ENCODE results near the gene OR6C70.
A peak's percentile ranks its signal among the peaks of the same experiment; 100 is the strongest.
"Not testable (repeated sequence)": the region's sequence is repeated elsewhere in the genome, so short reads cannot be mapped to it uniquely, and the experiment has no call there.

The OR6C70 gene

GRCh38 chr12:55467836-55468235 lies 2.1 kb downstream of the OR6C70 start:
- H3K9me3 ChIP-seq (ENCODE audit: insufficient read depth, low read depth, low read length): no peaks in the 10 kb centered on the region
- no peak overlapping the region for H3K9ac ChIP-seq (ENCODE audit: low read depth, low read length)
- H3K4me3 ChIP-seq (ENCODE audit: low read length): no peak overlapping the region
- H3K36me3 ChIP-seq (ENCODE audit: insufficient read depth, low read depth, low read length): no peaks in the 10 kb centered on the region
- H3K27ac ChIP-seq (ENCODE audit: low read length): no peak overlapping the region
- no peaks in the 10 kb centered on the region for H3K27me3 ChIP-seq (ENCODE audit: insufficient read depth, low read length)
- H3K4me1 ChIP-seq (ENCODE audit: insufficient read depth, low read length): no peaks in the 10 kb centered on the region

DNA sequence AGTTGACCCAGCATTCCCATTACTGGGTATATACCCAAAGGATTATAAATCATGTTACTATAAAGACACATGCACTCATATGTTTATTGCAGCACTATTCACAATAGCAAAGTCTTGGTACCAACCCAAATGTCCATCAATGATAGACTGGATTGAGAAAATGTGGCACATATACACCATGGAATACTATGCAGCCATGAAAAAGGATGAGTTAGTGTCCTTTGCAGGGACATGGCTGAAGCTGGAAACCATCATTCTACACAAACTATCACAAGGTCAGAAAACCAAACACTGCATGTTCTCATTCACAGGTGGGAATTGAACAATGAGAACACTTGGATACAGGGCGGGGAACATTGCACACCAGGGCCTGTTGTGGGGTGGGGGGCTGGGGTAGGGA lies 5.0 kb downstream of the OR6C70 start:
- not testable (repeated sequence) for H3K27me3 ChIP-seq (ENCODE audit: insufficient read depth, low read length); H3K36me3 ChIP-seq (ENCODE audit: insufficient read depth, low read depth, low read length); H3K4me1 ChIP-seq (ENCODE audit: insufficient read depth, low read length); H3K9me3 ChIP-seq (ENCODE audit: insufficient read depth, low read depth, low read length); H3K9ac ChIP-seq (ENCODE audit: low read depth, low read length); H3K27ac ChIP-seq (ENCODE audit: low read length); H3K4me3 ChIP-seq (ENCODE audit: low read length)

DNA sequence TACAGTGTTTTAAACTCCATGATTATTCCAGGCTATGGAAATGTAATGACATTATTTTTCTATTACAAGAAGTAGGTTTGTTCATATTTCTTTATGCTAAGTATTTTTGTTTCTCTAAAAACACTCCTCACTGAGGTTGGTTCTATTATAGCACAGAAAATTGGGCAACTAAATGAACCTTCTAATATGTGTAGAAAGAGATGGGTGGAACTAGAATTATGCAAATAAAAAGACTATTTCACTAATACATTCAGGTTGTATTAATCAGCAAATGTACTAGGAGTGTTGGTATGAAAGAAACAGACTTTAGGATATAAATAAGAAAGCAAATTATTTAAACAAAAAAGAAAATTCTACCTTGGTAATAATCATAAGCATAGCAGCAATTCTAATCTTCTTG lies 21.1 kb downstream of the OR6C70 start:
- no peaks in the 10 kb centered on the region for H3K36me3 ChIP-seq (ENCODE audit: insufficient read depth, low read depth, low read length)
- H3K27me3 ChIP-seq (ENCODE audit: insufficient read depth, low read length): no peaks in the 10 kb centered on the region

GRCh38 chr12:55446326-55446725 lies 23.6 kb downstream of the OR6C70 start:
- Histone ChIP-seq H3K4me3 (ENCODE audit: low read length) (no peak overlapping the region), H3K9ac (ENCODE audit: low read depth, low read length) (no peak overlapping the region), H3K27me3 (ENCODE audit: insufficient read depth, low read length) (no peaks in the 10 kb centered on the region), H3K27ac (ENCODE audit: low read length) (no peak overlapping the region), H3K9me3 (ENCODE audit: insufficient read depth, low read depth, low read length) (no peaks in the 10 kb centered on the region; the same call in 1 of the 2 replicates), H3K36me3 (ENCODE audit: insufficient read depth, low read depth, low read length) (no peaks in the 10 kb centered on the region), H3K4me1 (ENCODE audit: insufficient read depth, low read length) (no peaks in the 10 kb centered on the region)

More for the DNA sequence above, 21.1 kb downstream of the OR6C70 start:
- no peaks in the 10 kb centered on the region for H3K4me1 ChIP-seq (ENCODE audit: insufficient read depth, low read length)
- no peak overlapping the region for H3K27ac ChIP-seq (ENCODE audit: low read length)
- H3K9ac ChIP-seq (ENCODE audit: low read depth, low read length): no peak overlapping the region
- H3K9me3 ChIP-seq (ENCODE audit: insufficient read depth, low read depth, low read length): no peaks in the 10 kb centered on the region
- no peak overlapping the region for H3K4me3 ChIP-seq (ENCODE audit: low read length)

DNA sequence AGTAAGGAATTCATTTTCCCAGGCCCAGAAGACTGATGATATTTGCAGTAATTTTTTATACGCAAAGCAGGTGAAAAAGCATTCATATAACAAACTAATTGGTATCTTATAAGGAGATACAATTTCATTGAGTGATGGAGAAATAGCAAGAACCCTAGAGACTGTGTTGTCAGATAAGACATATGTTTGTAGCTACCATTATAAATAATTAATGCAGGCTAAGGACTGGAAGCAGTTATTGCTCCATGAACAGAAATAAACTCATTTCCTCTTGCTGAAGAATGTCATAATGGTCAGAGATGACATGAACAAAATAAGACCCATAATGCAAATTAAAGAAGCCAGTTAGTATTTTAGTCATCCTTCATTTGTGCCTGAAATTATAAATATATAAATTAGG lies 24.6 kb downstream of the OR6C70 start:
- Histone ChIP-seq H3K27ac (ENCODE audit: low read length) (no peak overlapping the region), H3K36me3 (ENCODE audit: insufficient read depth, low read depth, low read length) (no peaks in the 10 kb centered on the region), H3K9me3 (ENCODE audit: insufficient read depth, low read depth, low read length) (peaks cover 3% of the 10 kb centered on the region; the same call in 1 of the 2 replicates), H3K4me3 (ENCODE audit: low read length) (no peak overlapping the region), H3K9ac (ENCODE audit: low read depth, low read length) (no peak overlapping the region), H3K27me3 (ENCODE audit: insufficient read depth, low read length) (no peaks in the 10 kb centered on the region), H3K4me1 (ENCODE audit: insufficient read depth, low read length) (no peaks in the 10 kb centered on the region)

- H3K9ac ChIP-seq (ENCODE audit: low read depth, low read length): no peak within 1 kb of the TSS
- H3K27ac ChIP-seq (ENCODE audit: low read length): no peak within 1 kb of the TSS
- H3K4me3 ChIP-seq (ENCODE audit: low read length): no peak within 1 kb of the TSS
- H3K4me1 ChIP-seq (ENCODE audit: insufficient read depth, low read length): no peaks in the 10 kb centered on the region
- no peaks in the 10 kb centered on the region for H3K27me3 ChIP-seq (ENCODE audit: insufficient read depth, low read length)
- H3K36me3 ChIP-seq (ENCODE audit: insufficient read depth, low read depth, low read length): no peaks in the 10 kb centered on the region
- H3K9me3 ChIP-seq (ENCODE audit: insufficient read depth, low read depth, low read length): peaks cover 7% of the 10 kb centered on the region; the same call in 1 of the 2 replicates
Measured at GRCh38 chr12:55443776-55444175, 26.2 kb downstream of the OR6C70 start, which contains the start of gene OR6C2. Gene OR6C2, plus strand, starts transcription at chr12:55444076. Its CDS starts 8,138 bp downstream, at chr12:55452214.

DNA sequence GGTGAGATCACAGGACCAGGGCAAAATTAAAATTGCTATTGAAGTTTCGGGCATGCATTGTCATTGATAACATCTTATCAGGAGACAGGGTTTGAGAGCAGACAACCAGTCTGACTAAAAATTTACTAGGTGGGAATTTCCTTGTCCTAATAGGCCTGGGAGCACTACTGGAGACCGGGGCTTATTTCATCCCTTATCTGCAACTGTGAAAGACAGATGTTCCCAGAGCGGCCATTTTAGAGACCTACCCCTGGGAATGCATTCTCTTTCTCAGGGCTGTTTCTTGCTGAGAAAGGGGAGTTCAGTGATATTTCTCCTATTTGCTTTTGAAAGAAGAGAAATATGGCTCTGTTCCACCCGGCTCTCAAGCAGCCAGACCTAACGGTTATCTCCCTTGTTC lies 28.7 kb downstream of the OR6C70 start:
- not testable (repeated sequence) for H3K27me3 ChIP-seq (ENCODE audit: insufficient read depth, low read length); H3K9me3 ChIP-seq (ENCODE audit: insufficient read depth, low read depth, low read length); H3K27ac ChIP-seq (ENCODE audit: low read length); H3K36me3 ChIP-seq (ENCODE audit: insufficient read depth, low read depth, low read length); H3K4me1 ChIP-seq (ENCODE audit: insufficient read depth, low read length); H3K4me3 ChIP-seq (ENCODE audit: low read length); H3K9ac ChIP-seq (ENCODE audit: low read depth, low read length)

- Histone ChIP-seq H3K4me3 (ENCODE audit: low read length) (peak overlapping the region; percentile 15; the same call in 1 of the 2 replicates), H3K4me1 (ENCODE audit: insufficient read depth, low read length) (peaks cover 19% of the 10 kb centered on the region; the same call in 1 of the 2 replicates), H3K36me3 (ENCODE audit: insufficient read depth, low read depth, low read length) (no peaks in the 10 kb centered on the region), H3K27me3 (ENCODE audit: insufficient read depth, low read length) (no peaks in the 10 kb centered on the region), H3K9ac (ENCODE audit: low read depth, low read length) (no peak overlapping the region), H3K27ac (ENCODE audit: low read length) (no peak overlapping the region), H3K9me3 (ENCODE audit: insufficient read depth, low read depth, low read length) (no peaks in the 10 kb centered on the region)
Measured at GRCh38 chr12:55428331-55429243, 41.4 kb downstream of the OR6C70 start.

GRCh38 chr12:55425954-55426353 lies 44.0 kb downstream of the OR6C70 start, which contains the start of gene OR6C76:
Gene OR6C76, plus strand, starts transcription at chr12:55426254. Its CDS starts 0 bp downstream, at chr12:55426254.
- H3K4me1 ChIP-seq (ENCODE audit: insufficient read depth, low read length): peaks cover 19% of the 10 kb centered on the region; the same call in 1 of the 2 replicates
- no peaks in the 10 kb centered on the region for H3K27me3 ChIP-seq (ENCODE audit: insufficient read depth, low read length)
- H3K9me3 ChIP-seq (ENCODE audit: insufficient read depth, low read depth, low read length): no peaks in the 10 kb centered on the region
- H3K4me3 ChIP-seq (ENCODE audit: low read length): no peak within 1 kb of the TSS
- H3K36me3 ChIP-seq (ENCODE audit: insufficient read depth, low read depth, low read length): no peaks in the 10 kb centered on the region
- H3K27ac ChIP-seq (ENCODE audit: low read length): no peak within 1 kb of the TSS
- no peak within 1 kb of the TSS for H3K9ac ChIP-seq (ENCODE audit: low read depth, low read length)

DNA sequence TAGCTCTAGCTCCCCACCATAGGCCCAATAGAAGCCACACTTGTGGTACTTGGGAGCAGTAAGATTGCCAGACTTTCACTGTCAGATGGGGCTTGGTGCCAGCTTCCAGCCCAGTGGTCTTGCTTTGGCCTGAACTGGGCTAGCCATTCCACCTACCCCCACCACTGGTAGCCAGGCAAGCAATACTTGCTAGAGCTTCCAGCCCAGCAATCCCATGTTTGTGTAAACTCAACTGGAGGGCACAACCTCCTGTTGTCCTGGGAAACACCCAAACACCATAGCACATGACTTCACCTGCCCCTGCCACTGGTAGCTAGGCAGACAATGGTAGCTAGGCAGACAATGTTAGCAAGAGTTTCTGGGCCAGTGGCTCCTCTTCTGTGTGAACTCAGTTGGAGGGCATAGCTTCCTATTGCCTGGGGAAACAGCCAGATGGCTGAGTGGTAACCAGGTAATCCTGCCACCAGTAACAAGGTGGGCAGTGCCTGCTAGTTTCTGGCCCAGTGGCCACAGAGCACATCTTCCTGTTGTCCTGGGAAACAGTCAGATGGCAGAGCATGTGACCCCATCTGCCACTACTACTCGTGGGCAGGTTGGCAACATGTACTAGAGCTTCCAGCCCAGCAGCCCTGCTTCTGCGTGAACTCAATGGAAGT lies 49.5 kb downstream of the OR6C70 start:
- H3K9ac ChIP-seq (ENCODE audit: low read depth, low read length): no peak overlapping the region
- no peaks in the 10 kb centered on the region for H3K9me3 ChIP-seq (ENCODE audit: insufficient read depth, low read depth, low read length)
- H3K27me3 ChIP-seq (ENCODE audit: insufficient read depth, low read length): no peaks in the 10 kb centered on the region
- H3K4me3 ChIP-seq (ENCODE audit: low read length): no peak overlapping the region
- H3K4me1 ChIP-seq (ENCODE audit: insufficient read depth, low read length): no peaks in the 10 kb centered on the region
- H3K27ac ChIP-seq (ENCODE audit: low read length): no peak overlapping the region
- no peaks in the 10 kb centered on the region for H3K36me3 ChIP-seq (ENCODE audit: insufficient read depth, low read depth, low read length)

Data from iPS-20b (cell line).